Right renal pelvis (tissue), 4 donors: ENCODE data around the gene LRRC41. TPM values are rescaled to one million over a fixed set of nuclear protein-coding genes. Genes with fewer than 3 reads are reported as not detected.
"Not testable (repeated sequence)": the region's sequence is repeated elsewhere in the genome, so short reads cannot be mapped to it uniquely, and the experiment has no call there.

Source experiments
- DNase-seq, 4 donors: peaks; one replicate each; pipeline ENCODE4 v3.0.0-alpha.2; 2013; ENCODE audit warnings: low read depth in 4 of 4, low spot score in 3 of 4, missing footprints in 1 of 4
- polyA plus RNA-seq, 4 donors: library from polyadenylated mRNA; unstranded; fragments of 120-200 nt; gene quantifications; one replicate each; pipeline ENCODE4 v1.2.1, GENCODE V29; 2013; ENCODE audit not compliant: insufficient read length in 4 of 4

LRRC41 gene
- polyA plus RNA-seq: 100 to 1,000 TPM in 1 of 4 donors, 10 to 100 TPM in 3; 83.4 to 103 (median 87.0) TPM

GRCh38 chr1:46303038-46303871, at the start of gene LRRC41, which contains the start of gene UQCRH:
Gene LRRC41 (minus strand): TSS chr1:46303616. CDS start chr1:46303322, 294 bp downstream.
Gene UQCRH (plus strand): TSS chr1:46303698. CDS start chr1:46303767, 69 bp downstream.
- DNase-seq: peak; percentile 90 to 98 (median 91)

- no peak for DNase-seq
Measured at GRCh38 chr1:46352363-46352762, 48.9 kb upstream of the LRRC41 start.

GRCh38 chr1:46345281-46345680, 41.9 kb upstream of the LRRC41 start:
- DNase-seq: no peak

GRCh38 chr1:46344481-46344880, 41.1 kb upstream of the LRRC41 start:
- DNase-seq: no peak

- DNase-seq: no peak
Measured at GRCh38 chr1:46343705-46344104, 40.3 kb upstream of the LRRC41 start.

- DNase-seq: no peak
Measured at GRCh38 chr1:46343351-46343695, 39.9 kb upstream of the LRRC41 start.

- no peak for DNase-seq
Measured at GRCh38 chr1:46342677-46343350, 39.4 kb upstream of the LRRC41 start.

GRCh38 chr1:46342084-46342656, 38.8 kb upstream of the LRRC41 start:
- DNase-seq: no peak

- no peak for DNase-seq
Measured at GRCh38 chr1:46341222-46342083, 38.0 kb upstream of the LRRC41 start.

- DNase-seq: peak; percentile 86 to 94 (median 92)
Measured at GRCh38 chr1:46340404-46341221, 37.2 kb upstream of the LRRC41 start, which contains the start of gene NSUN4. Gene NSUN4 (plus strand): TSS chr1:46340807. CDS start chr1:46340827, 20 bp downstream.

GRCh38 chr1:46337409-46337808, 34.0 kb upstream of the LRRC41 start:
- DNase-seq: not testable (repeated sequence)

GRCh38 chr1:46335081-46335480, 31.7 kb upstream of the LRRC41 start:
- DNase-seq: no peak

- no peak for DNase-seq
Measured at GRCh38 chr1:46334030-46334384, 30.6 kb upstream of the LRRC41 start.

GRCh38 chr1:46333300-46334029, 30.0 kb upstream of the LRRC41 start:
- no peak for DNase-seq

- DNase-seq: not testable (repeated sequence)
Measured at GRCh38 chr1:46331786-46332540, 28.5 kb upstream of the LRRC41 start.

GRCh38 chr1:46330381-46330780, 27.0 kb upstream of the LRRC41 start:
- DNase-seq: not testable (repeated sequence)

GRCh38 chr1:46329807-46330206, 26.4 kb upstream of the LRRC41 start:
- DNase-seq: not testable (repeated sequence)

- DNase-seq: not testable (repeated sequence)
Measured at GRCh38 chr1:46328182-46328581, 24.8 kb upstream of the LRRC41 start.
